Lower lobe of right lung (tissue), 2 donors: ENCODE results near the gene IGLON5. TPM values are rescaled to one million over a fixed set of nuclear protein-coding genes. Genes with fewer than 3 reads are reported as not detected.

Experiments used
- ATAC-seq, 2 donors: fragments of 200-7000 bp; cut with Tn5 transposase; one replicate each; pipeline ENCODE4 v1.9.1; 2020 to 2022; ENCODE audit warnings: mild to moderate bottlenecking in 2 of 2, moderate library complexity in 2 of 2
- DNase-seq: peaks from one replicate; pipeline ENCODE4 v3.0.0-alpha.2; 2020
- H3K27ac ChIP-seq: fragments of 200-600 bp; one replicate; pipeline ENCODE4 v1.8.0; 2022
- H3K27me3 ChIP-seq: fragments of 200-600 bp; one replicate; pipeline ENCODE4 v1.8.0; 2022; ENCODE audit warnings: low read depth
- H3K36me3 ChIP-seq: fragments of 200-600 bp; one replicate; pipeline ENCODE4 v1.8.0; 2022; ENCODE audit warnings: mild to moderate bottlenecking
- H3K4me1 ChIP-seq: fragments of 200-600 bp; one replicate; pipeline ENCODE4 v1.8.0; 2022
- H3K4me3 ChIP-seq: fragments of 200-600 bp; one replicate; pipeline ENCODE4 v1.8.0; 2022; ENCODE audit warnings: mild to moderate bottlenecking
- H3K9me3 ChIP-seq: fragments of 200-600 bp; one replicate; pipeline ENCODE4 v1.8.0; 2022
- CTCF ChIP-seq: fragments of 200-600 bp; IDR thresholded peaks from one replicate; pipeline ENCODE4 v1.8.0; 2022; ENCODE audit warnings: antibody characterized with exemption, mild to moderate bottlenecking
- intact Hi-C: fragments of 100-400 bp; cut with DNase I; formaldehyde crosslinking; loops from one replicate; pipeline ENCODE4 v1.11.0; 2022
- total RNA-seq: library from RNA; stranded (reverse); fragmentation: NEBNext Ultra II Directional; extraction: Animal tissue kit (Norgen Biotek cat#: 25700); gene quantifications from one replicate; pipeline ENCODE4 v1.2.1, GENCODE V29; 2021
- donor health status: DM: no; HTN: yes; CAD: no; lungs with severe emphysema.

Gene IGLON5
- total RNA-seq, 1 donor from 2014 or later, result not detected

GRCh38 chr19:51351266-51351990 lies 40.0 kb downstream of the IGLON5 start:
- no peaks in the 10 kb centered on the region for H3K9me3 ChIP-seq
- H3K36me3 ChIP-seq, result peaks cover 54% of the 10 kb centered on the region

DNA sequence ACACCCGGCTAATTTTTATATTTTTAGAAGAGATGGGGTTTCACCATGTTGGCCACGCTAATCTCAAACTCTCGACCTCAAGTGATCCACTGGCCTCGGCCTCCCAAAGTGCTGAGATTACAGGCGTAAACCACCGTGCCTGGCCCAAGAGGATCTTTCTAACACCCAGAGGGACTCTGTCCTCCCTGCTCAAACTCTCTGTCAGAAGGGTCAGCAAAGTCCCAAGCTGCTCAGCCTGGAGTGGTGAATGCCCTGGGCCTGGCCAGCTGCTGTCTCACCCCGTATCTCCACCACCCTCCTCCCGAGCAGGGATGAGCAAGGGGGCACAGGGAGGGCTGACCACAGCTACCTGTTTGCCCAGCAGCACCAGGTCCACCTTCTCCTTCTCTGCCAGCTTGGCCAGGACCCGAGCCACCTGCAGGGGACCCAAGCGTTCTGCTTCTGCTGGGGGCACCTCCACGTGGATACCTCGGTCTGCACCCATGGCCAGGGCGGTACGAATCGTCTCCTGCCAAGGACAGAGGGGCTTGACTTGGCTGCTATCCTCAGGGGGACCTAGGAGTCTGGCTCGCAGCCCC lies 41.4 kb downstream of the IGLON5 start:
- Histone ChIP-seq H3K27me3 (no peaks in the 10 kb centered on the region), H3K4me1 (no peaks in the 10 kb centered on the region), H3K36me3 (peaks cover 40% of the 10 kb centered on the region), H3K27ac (no peak overlapping the region), H3K4me3 (no peak overlapping the region), H3K9me3 (no peaks in the 10 kb centered on the region)
- ATAC-seq, result no peak
- no peak for DNase-seq
- intact Hi-C loops, result no loop called here
- no peak for TF ChIP-seq CTCF

More at GRCh38 chr19:51351266-51351990, 40.0 kb downstream of the IGLON5 start:
- DNase-seq (no peak), ATAC-seq (no peak)
- Histone ChIP-seq H3K4me3 (no peak overlapping the region), H3K4me1 (no peaks in the 10 kb centered on the region), H3K27me3 (no peaks in the 10 kb centered on the region), H3K27ac (no peak overlapping the region)
- TF ChIP-seq CTCF, result no peak
- intact Hi-C loops, result no loop called here

- Histone ChIP-seq H3K4me3 (no peak overlapping the region), H3K9me3 (no peaks in the 10 kb centered on the region), H3K4me1 (no peaks in the 10 kb centered on the region), H3K36me3 (peaks cover 35% of the 10 kb centered on the region), H3K27ac (no peak overlapping the region), H3K27me3 (no peaks in the 10 kb centered on the region)
- no peak for DNase-seq
- no peak for ATAC-seq
- intact Hi-C loops, result no loop called here
- no peak for TF ChIP-seq CTCF
These were observed 42.8 kb downstream of the IGLON5 start for GRCh38 chr19:51354103-51354741.

DNA sequence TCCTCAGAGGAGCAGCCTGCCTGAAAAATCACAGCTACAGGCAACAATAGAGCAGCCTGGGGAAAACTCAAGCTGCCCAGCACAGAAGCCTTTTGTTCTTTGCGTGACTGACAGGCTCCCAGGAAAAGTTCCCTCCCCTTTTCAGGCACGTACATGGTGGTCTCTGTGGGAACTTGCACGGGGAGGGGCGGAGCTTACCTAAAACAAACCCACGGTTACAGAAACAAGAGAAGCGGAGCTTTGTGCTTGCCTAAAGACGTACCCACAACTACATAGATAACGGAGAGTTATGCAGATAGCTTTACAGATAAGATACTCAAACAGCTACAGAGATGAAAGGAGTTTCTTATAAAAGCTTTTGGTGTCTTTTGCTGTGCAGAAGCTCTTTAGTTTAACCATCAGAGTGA lies 43.3 kb downstream of the IGLON5 start:
- Histone ChIP-seq H3K9me3 (no peaks in the 10 kb centered on the region), H3K36me3 (peaks cover 32% of the 10 kb centered on the region), H3K27me3 (no peaks in the 10 kb centered on the region), H3K4me1 (no peaks in the 10 kb centered on the region), H3K4me3 (no peak overlapping the region), H3K27ac (no peak overlapping the region)
- no peak for TF ChIP-seq CTCF
- ATAC-seq, result no peak
- no peak for DNase-seq
- intact Hi-C loops, result no loop called here

DNA sequence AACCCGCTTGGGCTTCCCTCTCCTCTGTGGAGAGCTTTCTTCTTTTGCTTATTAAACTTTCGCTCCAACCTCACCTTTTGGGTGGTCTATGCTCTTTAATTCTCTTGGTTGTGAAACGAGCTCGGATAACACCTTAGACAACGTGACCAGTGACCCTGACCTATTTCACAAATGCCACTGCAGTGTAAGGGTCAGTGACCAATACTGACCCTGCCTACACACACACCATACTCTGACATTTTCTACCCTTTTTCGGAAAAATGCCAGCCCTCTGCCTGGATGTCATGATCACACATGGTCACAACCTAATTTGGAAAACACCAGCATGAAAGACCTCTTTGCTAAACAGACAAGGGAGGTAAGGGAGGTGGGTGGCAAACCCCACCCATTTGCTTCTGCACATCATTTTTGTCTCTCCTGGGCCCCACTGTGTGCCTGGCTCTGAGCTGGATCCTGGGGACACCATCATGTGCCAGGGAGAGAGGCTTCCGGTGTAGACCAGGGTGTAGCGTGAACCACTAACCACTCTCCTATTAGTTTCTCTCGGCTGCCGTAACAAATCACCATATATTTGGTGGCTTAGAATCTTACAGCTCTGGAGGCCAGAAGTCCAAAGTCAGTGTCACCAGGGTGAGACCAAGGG lies 44.8 kb downstream of the IGLON5 start:
- no peaks in the 10 kb centered on the region for H3K9me3 ChIP-seq
- no peaks in the 10 kb centered on the region for H3K27me3 ChIP-seq
- intact Hi-C loops, result no loop called here
- ATAC-seq (no peak), DNase-seq (no peak)
- H3K36me3 ChIP-seq, result peaks cover 16% of the 10 kb centered on the region
- no peak for TF ChIP-seq CTCF
- H3K27ac ChIP-seq, result no peak overlapping the region
- H3K4me3 ChIP-seq, result no peak overlapping the region
- H3K4me1 ChIP-seq, result no peaks in the 10 kb centered on the region
